ENCODE data around the gene ANO4.
"Not testable (repeated sequence)": the region's sequence is repeated elsewhere in the genome, so short reads cannot be mapped to it uniquely, and the experiment has no call there.

The ANO4 gene

GRCh38 chr12:100954118-100954517 is 159.5 kb downstream of the ANO4 start:
- DNase-seq = no peak

GRCh38 chr12:100955139-100955538 is 160.6 kb downstream of the ANO4 start:
- peak; percentile 43 for DNase-seq

GRCh38 chr12:100956311-100956852 is 161.8 kb downstream of the ANO4 start:
- peak; percentile 33 for DNase-seq

- DNase-seq = peak; percentile 56
Measured at GRCh38 chr12:100959481-100959880, 164.9 kb downstream of the ANO4 start.

GRCh38 chr12:100962086-100962712 is 167.6 kb downstream of the ANO4 start:
- no peak for DNase-seq

DNA sequence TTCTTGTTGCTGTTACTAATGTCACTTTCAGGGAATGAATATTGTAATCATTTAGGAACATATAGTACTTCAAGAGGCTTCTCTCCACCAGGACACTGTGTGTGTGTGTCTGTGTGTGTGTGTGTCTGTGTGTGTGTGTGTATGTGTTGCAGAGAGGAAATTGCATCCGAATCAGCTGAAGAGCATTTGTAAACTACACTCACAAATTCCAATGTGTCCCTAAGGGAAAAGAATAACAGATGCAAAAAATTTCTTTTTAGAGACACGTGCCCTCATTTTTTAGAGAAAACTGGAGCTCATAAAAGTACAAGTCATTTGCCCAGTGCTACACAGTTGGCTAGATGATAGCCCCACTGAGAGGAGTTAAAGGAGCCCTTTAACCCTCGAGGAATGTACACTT is 168.8 kb downstream of the ANO4 start:
- no peak for DNase-seq

DNA sequence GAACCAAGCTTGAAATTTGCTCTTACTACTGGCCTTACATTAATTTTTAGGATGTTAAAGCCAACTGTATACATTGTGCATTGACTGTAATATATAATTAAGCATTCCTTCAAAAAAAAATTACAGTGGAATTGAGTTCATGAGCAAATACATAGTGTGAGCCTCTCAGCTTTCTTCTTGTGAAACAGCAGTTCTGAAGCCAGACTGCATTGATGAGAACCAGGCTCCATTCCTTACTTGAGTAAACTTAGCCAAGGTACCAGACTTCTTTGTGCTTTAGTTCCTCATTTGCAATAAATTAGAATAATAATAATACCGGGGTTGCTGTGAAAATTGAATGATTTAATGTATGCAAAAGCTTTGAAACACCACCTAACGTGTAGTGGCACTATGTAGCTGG is 169.5 kb downstream of the ANO4 start:
- DNase-seq = no peak

- no peak for DNase-seq
Measured at GRCh38 chr12:100967189-100967588, 172.6 kb downstream of the ANO4 start.

DNA sequence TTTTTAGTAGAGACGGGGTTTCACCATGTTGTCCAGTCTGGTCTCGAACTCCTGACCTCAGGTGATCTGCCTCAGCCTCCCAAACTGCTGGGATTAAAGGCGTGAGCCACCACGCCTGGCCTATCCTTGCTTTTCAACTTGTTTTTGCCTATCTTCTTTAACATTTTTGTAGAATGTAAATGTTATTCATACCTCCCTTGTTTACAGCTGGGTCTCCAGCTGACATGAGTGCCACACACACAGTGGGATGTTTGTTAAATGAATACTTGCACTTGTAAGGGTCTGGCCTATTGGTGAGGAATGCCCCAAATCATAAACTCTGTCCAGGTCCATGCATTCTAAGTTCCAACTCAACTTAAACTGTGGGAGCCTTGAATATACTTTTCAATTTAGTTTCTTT is 176.3 kb downstream of the ANO4 start:
- no peak for DNase-seq

DNA sequence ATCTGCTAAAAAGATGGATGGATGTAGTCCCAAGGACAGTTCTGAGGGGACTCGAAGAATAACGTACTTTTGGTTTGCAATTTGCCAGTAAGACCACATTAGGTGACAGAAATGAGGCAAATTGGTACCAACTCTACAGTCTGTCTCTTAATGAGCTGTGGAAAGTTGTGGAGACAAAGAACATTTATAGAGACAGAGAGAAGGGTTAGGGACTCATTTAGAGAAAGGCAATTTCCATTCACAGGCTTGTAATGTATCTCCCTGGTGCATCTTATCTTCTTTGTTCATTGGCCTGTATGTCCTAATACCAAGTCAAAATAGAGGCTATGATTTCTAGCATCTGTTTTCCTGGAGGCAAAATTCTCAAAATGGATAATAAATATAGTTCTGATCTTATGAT is 177.5 kb downstream of the ANO4 start:
- no peak for DNase-seq

- DNase-seq = no peak
Measured at GRCh38 chr12:100974341-100974740, 179.8 kb downstream of the ANO4 start.

GRCh38 chr12:100974747-100975146 is 180.2 kb downstream of the ANO4 start:
- DNase-seq = no peak

GRCh38 chr12:100976735-100977134 is 182.2 kb downstream of the ANO4 start:
- DNase-seq = no peak

DNA sequence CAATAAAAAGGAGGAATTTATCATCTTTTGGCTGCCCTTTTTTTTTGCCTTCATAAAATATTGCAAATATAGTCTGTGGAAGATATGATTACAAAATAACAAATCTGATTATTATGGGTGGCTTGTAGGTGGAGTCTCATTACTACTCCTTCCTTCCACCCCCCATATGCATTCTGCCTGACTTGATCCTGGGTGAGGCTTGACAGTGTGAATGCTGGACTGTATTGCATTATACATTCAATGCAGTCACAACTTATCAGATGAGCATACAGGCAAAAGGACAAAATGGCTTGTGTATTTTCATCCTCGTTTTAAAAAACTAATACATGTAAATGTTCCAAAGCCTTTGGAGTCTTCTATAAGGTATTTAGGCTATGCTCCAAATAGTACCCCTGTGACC is 186.3 kb downstream of the ANO4 start:
- no peak for DNase-seq

DNA sequence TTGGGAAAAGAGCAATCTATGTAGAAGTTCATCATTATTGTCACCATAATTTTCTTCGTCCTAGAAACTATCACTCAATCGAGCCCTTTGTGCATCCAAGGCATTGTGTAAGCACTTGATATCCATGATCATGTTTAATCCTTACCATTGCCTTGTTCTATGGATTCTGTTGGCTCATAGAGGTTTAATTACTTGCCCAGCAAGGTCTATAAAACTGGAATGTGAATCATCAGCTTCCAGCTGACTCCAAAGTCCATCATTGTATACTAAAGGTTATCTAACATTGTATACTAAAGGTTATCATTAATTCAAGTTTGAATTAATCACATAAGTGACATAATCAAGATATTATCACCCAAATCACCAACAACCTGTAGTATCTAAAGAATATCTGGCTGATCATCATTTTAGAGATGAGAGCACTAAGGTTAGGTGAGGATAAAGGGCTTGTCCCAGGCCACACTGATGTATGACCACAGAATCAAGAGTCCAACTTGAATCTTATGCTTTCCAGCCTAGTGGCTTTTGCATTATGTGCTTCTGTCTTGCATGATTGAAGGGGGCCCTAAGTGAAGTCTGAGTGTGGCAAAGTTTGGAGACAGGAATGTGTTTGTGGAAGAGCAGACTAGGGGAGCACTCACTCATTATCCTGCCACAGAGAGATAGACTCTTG is 188.1 kb downstream of the ANO4 start:
- DNase-seq = no peak

GRCh38 chr12:100984796-100985195 is 190.2 kb downstream of the ANO4 start:
- no peak for DNase-seq

GRCh38 chr12:100986595-100987547 is 192.3 kb downstream of the ANO4 start:
- no peak for DNase-seq

- DNase-seq = peak; percentile 14
Measured at GRCh38 chr12:100987552-100988521, 193.3 kb downstream of the ANO4 start.

GRCh38 chr12:100989509-100989908 is 194.9 kb downstream of the ANO4 start:
- not testable (repeated sequence) for DNase-seq

- no peak for DNase-seq
Measured at GRCh38 chr12:100991102-100991501, 196.5 kb downstream of the ANO4 start.

- DNase-seq = no peak
Measured at GRCh38 chr12:100992194-100992593, 197.6 kb downstream of the ANO4 start.

- no peak for DNase-seq
Measured at GRCh38 chr12:100993916-100994450, 199.4 kb downstream of the ANO4 start.

Measured in NCI-H226 (cell line).